H1 (cell line): Measurements from ENCODE around the gene MSH5. TPM values are rescaled to one million over a fixed set of nuclear protein-coding genes. Genes with fewer than 3 reads are reported as not detected.

ENCODE experiments used
- CTCF ChIA-PET: fragments of 300-600 bp; sonication (Branson Sonifier 250); formaldehyde crosslinking; loops from one replicate; lab custom pipeline; 2021; ENCODE audit not compliant: partially characterized antibody; lab: Charles Lee
- POLR2A ChIA-PET: fragments of 300-600 bp; sonication (Branson Sonifier 250); formaldehyde crosslinking; loops from one replicate; lab custom pipeline; 2021; ENCODE audit warnings: inconsistent platforms; ENCODE audit not compliant: partially characterized antibody; lab: Charles Lee
- DNase-seq, 2 experiments: peaks; one replicate each; pipeline versions ENCODE4 v3.0.0 to v3.0.0-alpha.2; 2010 to 2022; ENCODE audit warnings: low spot score in 2 of 2, low read depth in 1 of 2, mixed read lengths in 1 of 2
- FAIRE-seq: peaks from 2 replicates; lab custom pipeline; 2011; peaks lifted over from hg19 to GRCh38; lab: Jason Lieb, UNC
- H2AFZ ChIP-seq: 2 replicates; pipeline ENCODE4 v1.8.1; 2012; ENCODE audit warnings: low read length, inconsistent platforms
- H2AK5ac ChIP-seq: 2 replicates; pipeline ENCODE4 v1.6.1; 2013; ENCODE audit warnings: low read depth, low read length
- H2BK120ac ChIP-seq: replicated peaks from 2 replicates; pipeline ENCODE3; 2013; ENCODE audit warnings: low read depth, low read length, inconsistent platforms
- H2BK12ac ChIP-seq: 2 replicates; pipeline ENCODE4 v1.6.1; 2013; ENCODE audit warnings: low read depth, low read length
- H2BK15ac ChIP-seq: 2 replicates; pipeline ENCODE4 v1.6.1; 2013; ENCODE audit warnings: low read length
- H2BK20ac ChIP-seq: 2 replicates; pipeline ENCODE4 v1.6.1; 2013; ENCODE audit warnings: low read length
- H2BK5ac ChIP-seq: 2 replicates; pipeline ENCODE4 v1.6.1; 2013; ENCODE audit warnings: low read depth, low read length
- H3K14ac ChIP-seq: 2 replicates; pipeline ENCODE4 v1.6.1; 2013; ENCODE audit warnings: inconsistent platforms; ENCODE audit not compliant: insufficient read length
- H3K18ac ChIP-seq: 2 replicates; pipeline ENCODE4 v1.6.1; 2013; ENCODE audit warnings: low read length; ENCODE audit errors: extremely low read depth
- H3K23ac ChIP-seq: 2 replicates; pipeline ENCODE4 v1.6.1; 2013; ENCODE audit warnings: inconsistent platforms; ENCODE audit not compliant: insufficient read length
- H3K23me2 ChIP-seq: 2 replicates; pipeline ENCODE4 v1.6.1; 2013; ENCODE audit warnings: low read depth, low read length
- H3K27ac ChIP-seq: 2 replicates; pipeline ENCODE4 v1.6.1; 2011; ENCODE audit warnings: low read depth, low read length, inconsistent platforms
- H3K27me3 ChIP-seq, 4 experiments: replicated peaks in 1 of 4; 1 replicate in 1 of 4; 2 replicates in 3 of 4; pipeline versions ENCODE4 v1.6.1 to v1.8.1; 2011 to 2013; ENCODE audit warnings: low read length in 3 of 4, mild to moderate bottlenecking in 3 of 4, inconsistent platforms in 2 of 4, mixed read lengths in 2 of 4, moderate library complexity in 1 of 4; ENCODE audit not compliant: control insufficient read depth in 3 of 4, insufficient read depth in 3 of 4; ENCODE audit errors: extremely low read depth in 1 of 4
- H3K36me3 ChIP-seq, 4 experiments: 2 replicates each; pipeline versions ENCODE4 v1.6.1 to v1.8.1; 2011 to 2013; ENCODE audit warnings: mild to moderate bottlenecking in 4 of 4, low read length in 3 of 4, moderate library complexity in 2 of 4, control low read depth in 1 of 4, inconsistent platforms in 1 of 4; ENCODE audit not compliant: insufficient read depth in 4 of 4, control insufficient read depth in 2 of 4
- H3K4ac ChIP-seq: replicated peaks from 2 replicates; pipeline ENCODE3; 2013; ENCODE audit warnings: low read length, low read depth, mixed read lengths, inconsistent platforms; ENCODE audit not compliant: insufficient read length
- H3K4me1 ChIP-seq, 4 experiments: replicated peaks in 1 of 4; 1 replicate in 1 of 4; 2 replicates in 3 of 4; pipeline versions ENCODE4 v1.6.1 to v1.8.1; 2011 to 2013; ENCODE audit warnings: low read length in 3 of 4, inconsistent platforms in 2 of 4, mixed read lengths in 1 of 4; ENCODE audit not compliant: insufficient read depth in 4 of 4, control insufficient read depth in 3 of 4
- H3K4me2 ChIP-seq, 2 experiments: 2 replicates each; pipeline versions ENCODE4 v1.6.1 to v1.8.1; 2011 to 2013; ENCODE audit warnings: low read depth in 2 of 2, low read length in 2 of 2, control low read depth in 1 of 2, inconsistent platforms in 1 of 2, mild to moderate bottlenecking in 1 of 2; ENCODE audit not compliant: insufficient read depth in 1 of 2
- H3K4me3 ChIP-seq, 4 experiments: fragments of 200-600, 300-600 bp in 1 of 4; sonication (generic), shearing (Covaris generic), sonication (Bioruptor Twin) in 1 of 4; 2 replicates each; pipeline versions ENCODE4 v1.5.1 to v1.8.1; 2011 to 2016; ENCODE audit warnings: low read length in 4 of 4, low read depth in 3 of 4, control low read depth in 2 of 4, inconsistent platforms in 2 of 4, mild to moderate bottlenecking in 2 of 4, mixed read lengths in 1 of 4, moderate library complexity in 1 of 4; ENCODE audit not compliant: insufficient read depth in 2 of 4; ENCODE audit errors: extremely low read depth in 1 of 4
- H3K56ac ChIP-seq: replicated peaks from 2 replicates; pipeline ENCODE3; 2013; ENCODE audit warnings: low read depth, mild to moderate bottlenecking, mixed read lengths, low read length, inconsistent platforms; ENCODE audit not compliant: insufficient read length
- H3K79me1 ChIP-seq: 2 replicates; pipeline ENCODE4 v1.6.1; 2013; ENCODE audit warnings: low read depth, low read length, control low read depth
- H3K79me2 ChIP-seq, 2 experiments: 2 replicates each; pipeline versions ENCODE4 v1.6.1 to v1.8.1; 2012 to 2013; ENCODE audit warnings: low read length in 2 of 2, mild to moderate bottlenecking in 2 of 2, inconsistent platforms in 1 of 2; ENCODE audit not compliant: insufficient read depth in 2 of 2, control insufficient read depth in 1 of 2
- H3K9ac ChIP-seq, 4 experiments: replicated peaks in 1 of 4; 1 replicate in 1 of 4; 2 replicates in 3 of 4; pipeline versions ENCODE4 v1.6.1 to v1.8.1; 2011 to 2013; ENCODE audit warnings: low read depth in 3 of 4, low read length in 3 of 4, control low read depth in 2 of 4, mild to moderate bottlenecking in 2 of 4, moderate library complexity in 2 of 4, inconsistent platforms in 1 of 4; ENCODE audit errors: extremely low read depth in 1 of 4
- H3K9me3 ChIP-seq, 2 experiments: 2 replicates each; pipeline versions ENCODE4 v1.6.1 to v1.8.1; 2012 to 2013; ENCODE audit warnings: mild to moderate bottlenecking in 2 of 2, moderate library complexity in 2 of 2, control low read depth in 1 of 2, inconsistent platforms in 1 of 2, low read depth in 1 of 2, low read length in 1 of 2, mixed read lengths in 1 of 2; ENCODE audit not compliant: insufficient read depth in 2 of 2
- H4K20me1 ChIP-seq, 2 experiments: replicated peaks in 1 of 2; 2 replicates each; pipeline versions ENCODE3 to v1.8.1; 2011 to 2013; ENCODE audit warnings: inconsistent platforms in 2 of 2, low read length in 2 of 2, mild to moderate bottlenecking in 1 of 2; ENCODE audit not compliant: insufficient read depth in 2 of 2, control insufficient read depth in 1 of 2
- H4K5ac ChIP-seq: 2 replicates; pipeline ENCODE4 v1.6.1; 2013; ENCODE audit warnings: low read length, low read depth, mixed read lengths, inconsistent platforms; ENCODE audit not compliant: insufficient read length
- H4K8ac ChIP-seq: 2 replicates; pipeline ENCODE4 v1.8.0; 2013; ENCODE audit warnings: mild to moderate bottlenecking, moderate library complexity, low read length, inconsistent platforms; ENCODE audit not compliant: insufficient read depth; ENCODE audit errors: extremely low read depth
- H4K91ac ChIP-seq: replicated peaks from 2 replicates; pipeline ENCODE3; 2013; ENCODE audit warnings: low read length, mixed read lengths, inconsistent platforms; ENCODE audit not compliant: insufficient read length
- ASH2L ChIP-seq: fragments of 200-600, 300-600 bp; sonication (generic); IDR thresholded peaks from one replicate; pipeline ENCODE4 v1.7.1; 2017; ENCODE audit warnings: low read length
- E2F6 ChIP-seq: IDR thresholded peaks from 2 replicates; pipeline ENCODE4 v1.6.1; 2012; ENCODE audit warnings: inconsistent platforms
- EGR1 ChIP-seq: IDR thresholded peaks from 2 replicates; pipeline ENCODE4 v1.6.1; 2011; ENCODE audit warnings: low read depth, low read length, borderline replicate concordance
- KDM5A ChIP-seq: fragments of 200-600 bp; IDR thresholded peaks from 2 replicates; pipeline ENCODE4 v1.7.1; 2012; ENCODE audit warnings: mild to moderate bottlenecking, low read length, inconsistent platforms, mixed read lengths
- PHF8 ChIP-seq: fragments of 200-600 bp; sonication (generic); conservative IDR thresholded peaks from 2 replicates; pipeline ENCODE4 v1.7.1; 2012; ENCODE audit warnings: low read depth, mild to moderate bottlenecking, inconsistent platforms, low read length, moderate library complexity
- RAD21 ChIP-seq, 2 experiments: IDR thresholded peaks in 1 of 2; conservative IDR thresholded peaks in 1 of 2; 2 replicates each; pipeline ENCODE4 v1.6.1; 2011; ENCODE audit warnings: low read depth in 2 of 2, low read length in 2 of 2, improper control_type of control experiment in 1 of 2, inconsistent platforms in 1 of 2, mild to moderate bottlenecking in 1 of 2, moderate library complexity in 1 of 2
- SAP30 ChIP-seq: fragments of 300-600 bp; sonication (generic); IDR thresholded peaks from 2 replicates; pipeline ENCODE4 v1.7.1; 2012; ENCODE audit warnings: low read length, moderate library complexity, mild to moderate bottlenecking, inconsistent platforms; ENCODE audit not compliant: insufficient read depth, insufficient replicate concordance
- SP4 ChIP-seq: IDR thresholded peaks from 2 replicates; pipeline ENCODE4 v1.6.1; 2012; ENCODE audit warnings: low read length, inconsistent platforms
- WGBS, 2 experiments: shearing (Covaris generic) in 1 of 2; methylation state at CpG; one replicate each; pipeline versions ENCODE4 v1.1.6 to v1.1.7; 2013 to 2015; ENCODE audit warnings: low lambda C conversion rate in 2 of 2, mixed read lengths in 2 of 2, inconsistent platforms in 1 of 2, low coverage in 1 of 2, missing lambda C conversion rate in 1 of 2; ENCODE audit not compliant: insufficient replicate concordance in 2 of 2, insufficient coverage in 1 of 2, insufficient read length in 1 of 2; ENCODE audit errors: extremely low coverage in 1 of 2, missing lambda C conversion rate in 1 of 2; 5-methylcytosine and 5-hydroxymethylcytosine counted together
- polyA plus RNA-seq, 7 experiments: library from polyadenylated mRNA; depleted of rRNA in 3 of 7; stranded (reverse) in 5 of 7; unstranded in 2 of 7; fragments of >200 nt in 5 of 7; fragments of 200-250 nt in 2 of 7; gene quantifications; 1 replicate in 5 of 7; 2 replicates in 1 of 7; 4 replicates in 1 of 7; pipeline versions ENCODE4 v1.2.1 to v1.2.3, GENCODE V29; 2011 to 2013; ENCODE audit warnings: missing spikeins in 2 of 7, mixed read lengths in 2 of 7
- total RNA-seq: library from RNA; stranded (reverse); fragmentation: NEBNext Ultra II Directional; extraction: Animal tissue kit (Norgen Biotek cat#: 25700); gene quantifications from 2 replicates; pipeline ENCODE4 v1.2.1, GENCODE V29; 2021

Gene MSH5
- total and polyA plus RNA-seq, 2 of the 8 experiments (the other 6 are each of a cell fraction or from before 2014, with no cell fraction given), result 25.3 to 26.5 TPM

- H4K91ac ChIP-seq, result peak overlapping the region; percentile 77
- H3K79me2 ChIP-seq, result peaks cover 0 to 19% of the 10 kb centered on the region in 2 experiments; a peak in 2 of 4 replicates
- peak overlapping the region; percentile 89 for H4K8ac ChIP-seq
- ChIA-PET CTCF (interaction anchor here (0.5 to 5.9 kb wide), 15 partner anchors 8 to 158 kb away, joined by 3 to 28 read pairs (median 6); partner anchors contain the start of genes HSPA1A, HSPA1B, HSPA1L and LSM2), POLR2A (interaction anchor here (0.9 to 7.6 kb wide), 23 partner anchors 9 to 254 kb away, joined by 3 to 81 read pairs (median 6); partner anchors contain the start of genes HSPA1A, HSPA1B, HSPA1L and LSM2)
- peak overlapping the region; percentile 75 for H2BK120ac ChIP-seq
- peaks cover 2 to 35% (median 14%) of the 10 kb centered on the region in 4 experiments; a peak in 6 of 8 replicates for H3K36me3 ChIP-seq
- no peak for DNase-seq
- H4K5ac ChIP-seq, result peak overlapping the region; percentile 4
- H3K23me2 ChIP-seq, result peaks cover 5% of the 10 kb centered on the region; the same call in 1 of the 2 replicates
- 2% methylated on average over 38 of the region's 44 CpGs; no CpG with 5 or more reads in 1 of the 2 experiments for WGBS, 2 experiments
- peak overlapping the region; percentile 89 to 94 for H3K4me2 ChIP-seq
- H3K27ac ChIP-seq, result peak overlapping the region; percentile 99
- peak overlapping the region; percentile 73 for H2BK5ac ChIP-seq
- H2AK5ac ChIP-seq, result no peak overlapping the region
- H2AFZ ChIP-seq, result no peak overlapping the region
- peak overlapping the region; percentile 99 for H3K18ac ChIP-seq
- no peak overlapping the region for H2BK12ac ChIP-seq
- no peak overlapping the region for H3K23ac ChIP-seq
- H3K4me3 ChIP-seq, result peak overlapping the region; percentile 82 to 95 (median 90)
- no peaks in the 10 kb centered on the region for H3K9me3 ChIP-seq
- H2BK20ac ChIP-seq, result no peak overlapping the region
- H3K79me1 ChIP-seq, result peaks cover 3% of the 10 kb centered on the region; the same call in 1 of the 2 replicates
- H4K20me1 ChIP-seq, result peaks cover 1 to 6% of the 10 kb centered on the region in 2 experiments
- TF ChIP-seq SP4 (no peak), ASH2L (peak; percentile 64), SAP30 (peak; percentile 83), KDM5A (no peak), RAD21 (IDR thresholded peaks at IDR 0.05 in 1 of 2, conservative IDR thresholded peaks at IDR 0.05 in 1 of 2; ENCODE audit: low read depth in 2 of 2, low read length in 2 of 2) (no peak), EGR1 (peak; percentile 29; the same call in 1 of the 2 replicates), PHF8 (peak; percentile 72), E2F6 (no peak; the same call in 1 of the 2 replicates)
- FAIRE-seq, result no peak
- H3K4ac ChIP-seq, result peak overlapping the region; percentile 78
- peaks cover 0 to 2% (median under 1%) of the 10 kb centered on the region in 4 experiments; a peak in 3 of 7 replicates for H3K4me1 ChIP-seq
- H3K14ac ChIP-seq, result no peak overlapping the region
- peak overlapping the region; percentile 81 for H3K56ac ChIP-seq
- H3K9ac ChIP-seq, result peak overlapping the region; percentile 46 to 99 (median 95)
- no peaks in the 10 kb centered on the region for H3K27me3 ChIP-seq
- H2BK15ac ChIP-seq, result no peak overlapping the region
Observed at GRCh38 chr6:31794866-31795615, 55.2 kb downstream of the MSH5 start.
